CD4-positive, alpha-beta T cell treated with Interleukin-17A for 4 hours (primary cell): ENCODE measurements around the gene PBRM1.

Experiments
- DNase-seq: peaks from one replicate; pipeline ENCODE4 v3.0.0-alpha.2; 2020; ENCODE audit warnings: mixed read lengths

PBRM1 gene

GRCh38 chr3:52503788-52504424 lies 181.8 kb downstream of the PBRM1 start:
- DNase-seq, result no peak

- no peak for DNase-seq
Observed at GRCh38 chr3:52502808-52503350, 182.8 kb downstream of the PBRM1 start.

GRCh38 chr3:52502001-52502400 lies 183.7 kb downstream of the PBRM1 start:
- no peak for DNase-seq

- no peak for DNase-seq
Observed at GRCh38 chr3:52501046-52501445, 184.7 kb downstream of the PBRM1 start.

GRCh38 chr3:52498137-52499054 lies 187.3 kb downstream of the PBRM1 start:
- DNase-seq, result no peak

- no peak for DNase-seq
Observed at GRCh38 chr3:52495777-52496602, 189.7 kb downstream of the PBRM1 start.
